Neural crest cell (in vitro differentiated cells): ENCODE measurements around the gene ADAM17. TPM values are rescaled to one million over a fixed set of nuclear protein-coding genes. Genes with fewer than 3 reads are reported as not detected.
"Not testable (repeated sequence)": the region's sequence is repeated elsewhere in the genome, so short reads cannot be mapped to it uniquely, and the experiment has no call there.

Experiments used
- DNase-seq: peaks from one replicate; pipeline ENCODE4 v3.0.0; 2021; ENCODE audit warnings: low read depth, mixed read lengths, low spot score
- H3K27ac Mint-ChIP-seq: one replicate; pipeline ENCODE4 v1.8.0; 2021; ENCODE audit warnings: mild to moderate bottlenecking, mixed read lengths; ENCODE audit not compliant: unreplicated experiment
- H3K27me3 Mint-ChIP-seq: 2 replicates; pipeline ENCODE4 v1.8.0; 2021; ENCODE audit warnings: low read depth, mild to moderate bottlenecking, mixed read lengths
- H3K36me3 Mint-ChIP-seq: 2 replicates; pipeline ENCODE4 v1.8.0; 2021; ENCODE audit warnings: low read depth, mild to moderate bottlenecking, mixed read lengths
- H3K4me1 Mint-ChIP-seq: 2 replicates; pipeline ENCODE4 v1.8.0; 2021; ENCODE audit warnings: mixed read lengths
- H3K4me3 Mint-ChIP-seq: one replicate; pipeline ENCODE4 v1.8.0; 2021; ENCODE audit warnings: mild to moderate bottlenecking, mixed read lengths
- H3K9me3 Mint-ChIP-seq: 2 replicates; pipeline ENCODE4 v1.8.0; 2021; ENCODE audit warnings: mixed read lengths
- CTCF ChIP-seq: fragments of 200-600 bp; sonication (generic); conservative IDR thresholded peaks from 2 replicates; pipeline ENCODE4 v1.5.0; 2021; ENCODE audit warnings: antibody characterized with exemption, mild to moderate bottlenecking
- total RNA-seq: library from RNA; stranded (reverse); gene quantifications from 2 replicates; pipeline ENCODE4 v1.2.1, GENCODE V29; 2021

Gene ADAM17
- total RNA-seq, 1 donor from 2014 or later: 39.6 TPM

GRCh38 chr2:9558948-9559381 is 3.3 kb upstream of the ADAM17 start:
- Mint-ChIP-seq H3K27ac (peak overlapping the region; percentile 87), H3K4me1 (peaks cover 33% of the 10 kb centered on the region), H3K36me3 (peaks cover 9% of the 10 kb centered on the region), H3K4me3 (peak overlapping the region; percentile 83), H3K27me3 (no peaks in the 10 kb centered on the region), H3K9me3 (no peaks in the 10 kb centered on the region)
- no peak for DNase-seq
- no peak for TF ChIP-seq CTCF

GRCh38 chr2:9556121-9556743 is 602 bp upstream of the ADAM17 start:
- DNase-seq: no peak
- TF ChIP-seq CTCF: no peak
- Mint-ChIP-seq H3K27me3 (no peaks in the 10 kb centered on the region), H3K36me3 (peaks cover 9% of the 10 kb centered on the region), H3K4me1 (peaks cover 44% of the 10 kb centered on the region), H3K9me3 (no peaks in the 10 kb centered on the region), H3K4me3 (peak overlapping the region; percentile 94), H3K27ac (peak overlapping the region; percentile 99)

GRCh38 chr2:9554921-9555296 is 721 bp downstream of the ADAM17 start:
- Mint-ChIP-seq H3K4me1 (peaks cover 44% of the 10 kb centered on the region), H3K27ac (peak overlapping the region; percentile 95), H3K27me3 (no peaks in the 10 kb centered on the region), H3K9me3 (no peaks in the 10 kb centered on the region), H3K36me3 (peaks cover 5% of the 10 kb centered on the region), H3K4me3 (peak overlapping the region; percentile 94)
- TF ChIP-seq CTCF: no peak
- no peak for DNase-seq

GRCh38 chr2:9552219-9553178 is 3.1 kb downstream of the ADAM17 start:
- DNase-seq: no peak
- Mint-ChIP-seq H3K4me1 (peaks cover 46% of the 10 kb centered on the region), H3K27ac (no peak overlapping the region), H3K36me3 (peaks cover under 1% of the 10 kb centered on the region), H3K9me3 (no peaks in the 10 kb centered on the region), H3K4me3 (peak overlapping the region; percentile 60), H3K27me3 (no peaks in the 10 kb centered on the region)
- no peak for TF ChIP-seq CTCF

GRCh38 chr2:9550859-9551391 is 4.7 kb downstream of the ADAM17 start:
- H3K27ac Mint-ChIP-seq, H3K4me3 Mint-ChIP-seq, H3K9me3 Mint-ChIP-seq, DNase-seq, H3K27me3 Mint-ChIP-seq, H3K36me3 Mint-ChIP-seq: not testable (repeated sequence)
- peaks cover 43% of the 10 kb centered on the region for H3K4me1 Mint-ChIP-seq
